ENCODE measurements around the gene UQCRQ. TPM values are rescaled to one million over a fixed set of nuclear protein-coding genes. Genes with fewer than 3 reads are reported as not detected.
A peak's percentile ranks its signal among the peaks of the same experiment; 100 is the strongest.

UQCRQ gene
- total RNA-seq, 4 donors from 2014 or later: 160 to 232 (median 193) TPM

DNA sequence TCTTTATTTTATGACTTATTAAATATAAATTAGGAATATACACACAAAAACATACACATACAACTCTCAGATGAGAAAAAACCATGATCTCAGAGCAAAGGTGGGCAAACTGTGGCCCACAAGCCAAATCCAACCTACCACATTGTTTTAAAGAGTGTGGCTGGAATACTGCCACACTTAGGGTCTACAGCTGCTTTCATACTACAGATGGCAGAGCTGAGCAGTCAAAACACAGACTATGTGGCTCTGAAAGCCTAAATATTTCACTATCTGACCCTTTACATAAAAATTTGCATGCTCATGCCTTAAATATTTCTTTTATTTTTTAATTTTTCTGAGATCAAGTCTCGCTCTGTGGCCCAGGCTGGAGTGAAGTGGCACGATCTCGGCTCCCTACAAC lies 35.3 kb downstream of the UQCRQ start:
- TF ChIP-seq, protein P1, sequence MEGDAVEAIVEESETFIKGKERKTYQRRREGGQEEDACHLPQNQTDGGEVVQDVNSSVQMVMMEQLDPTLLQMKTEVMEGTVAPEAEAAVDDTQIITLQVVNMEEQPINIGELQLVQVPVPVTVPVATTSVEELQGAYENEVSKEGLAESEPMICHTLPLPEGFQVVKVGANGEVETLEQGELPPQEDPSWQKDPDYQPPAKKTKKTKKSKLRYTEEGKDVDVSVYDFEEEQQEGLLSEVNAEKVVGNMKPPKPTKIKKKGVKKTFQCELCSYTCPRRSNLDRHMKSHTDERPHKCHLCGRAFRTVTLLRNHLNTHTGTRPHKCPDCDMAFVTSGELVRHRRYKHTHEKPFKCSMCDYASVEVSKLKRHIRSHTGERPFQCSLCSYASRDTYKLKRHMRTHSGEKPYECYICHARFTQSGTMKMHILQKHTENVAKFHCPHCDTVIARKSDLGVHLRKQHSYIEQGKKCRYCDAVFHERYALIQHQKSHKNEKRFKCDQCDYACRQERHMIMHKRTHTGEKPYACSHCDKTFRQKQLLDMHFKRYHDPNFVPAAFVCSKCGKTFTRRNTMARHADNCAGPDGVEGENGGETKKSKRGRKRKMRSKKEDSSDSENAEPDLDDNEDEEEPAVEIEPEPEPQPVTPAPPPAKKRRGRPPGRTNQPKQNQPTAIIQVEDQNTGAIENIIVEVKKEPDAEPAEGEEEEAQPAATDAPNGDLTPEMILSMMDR (IDR thresholded peaks at IDR 0.05): no peak
- no peak for TF ChIP-seq POLR2A (IDR thresholded peaks at IDR 0.05)
- 96 to 97% methylated on average over 3 of the region's 3 CpGs for WGBS, 2 donors
- Histone ChIP-seq H3K9me3 (no peaks in the 10 kb centered on the region), H3K27me3 (no peaks in the 10 kb centered on the region), H3K4me1 (no peaks in the 10 kb centered on the region), H3K4me3 (no peak overlapping the region), H3K36me3 (peaks cover 5 to 75% (median 35%) of the 10 kb centered on the region in 3 donors), H3K27ac (no peak overlapping the region)
- intact Hi-C loops (cut with DNase I): no loop called here
- no peak for DNase-seq

DNA sequence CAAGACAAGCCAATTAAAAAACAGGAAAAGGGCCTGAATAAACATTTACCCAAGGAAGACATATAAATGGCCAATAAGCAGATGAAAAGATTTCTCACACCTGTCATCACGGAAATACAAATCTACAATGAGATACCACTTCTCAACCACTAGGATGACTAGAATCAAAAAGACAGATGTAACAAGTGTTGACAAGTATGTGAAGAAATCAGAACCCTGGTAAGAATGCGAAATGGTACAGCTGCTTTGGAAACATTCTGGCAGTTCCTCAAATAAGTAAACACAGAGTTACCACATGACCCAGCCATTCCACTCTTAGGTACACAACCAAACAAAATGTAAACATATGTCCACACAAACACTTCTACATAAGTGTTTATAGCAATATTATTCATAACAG lies 39.5 kb downstream of the UQCRQ start:
- intact Hi-C loops (cut with DNase I): no loop called here
- Histone ChIP-seq H3K27ac (no peak overlapping the region), H3K27me3 (no peaks in the 10 kb centered on the region), H3K4me1 (no peaks in the 10 kb centered on the region), H3K4me3 (no peak overlapping the region), H3K36me3 (peaks cover 0 to 71% (median 14%) of the 10 kb centered on the region in 3 donors), H3K9me3 (no peaks in the 10 kb centered on the region)
- WGBS, 2 donors: 48 to 62% methylated on average over 2 of the region's 2 CpGs
- TF ChIP-seq, protein P1 (IDR thresholded peaks at IDR 0.05): peak in 1 of 6 experiments; percentile 41
- no peak for TF ChIP-seq POLR2A (IDR thresholded peaks at IDR 0.05)
- no peak for DNase-seq

DNA sequence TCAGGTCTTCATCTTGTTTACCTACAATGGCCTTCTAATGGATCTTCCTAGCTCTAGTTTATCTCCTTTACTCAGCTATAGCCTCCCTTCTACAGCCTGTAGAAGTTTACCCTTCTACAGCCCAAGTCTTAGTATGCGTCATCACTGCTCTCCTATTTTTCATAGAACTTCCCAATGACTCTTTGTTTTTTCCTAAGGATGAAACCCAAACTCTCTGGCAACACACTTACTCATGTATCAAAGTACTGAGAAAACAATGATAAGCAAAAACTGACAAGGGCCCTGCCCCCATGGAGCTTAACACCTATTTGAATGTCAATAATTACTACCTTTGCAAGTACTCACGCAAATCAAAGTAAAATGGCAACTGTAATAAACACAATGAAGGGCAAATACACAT lies 40.7 kb downstream of the UQCRQ start:
- Histone ChIP-seq H3K36me3 (peaks cover 0 to 71% (median 11%) of the 10 kb centered on the region in 3 donors), H3K27me3 (no peaks in the 10 kb centered on the region), H3K9me3 (no peaks in the 10 kb centered on the region), H3K4me3 (no peak overlapping the region), H3K4me1 (no peaks in the 10 kb centered on the region), H3K27ac (no peak overlapping the region)
- WGBS, 2 donors: 89 to 100% methylated on average over 2 of the region's 2 CpGs
- no peak for TF ChIP-seq POLR2A (IDR thresholded peaks at IDR 0.05)
- TF ChIP-seq, protein P1 (IDR thresholded peaks at IDR 0.05): no peak
- intact Hi-C loops (cut with DNase I): no loop called here
- DNase-seq: no peak

DNA sequence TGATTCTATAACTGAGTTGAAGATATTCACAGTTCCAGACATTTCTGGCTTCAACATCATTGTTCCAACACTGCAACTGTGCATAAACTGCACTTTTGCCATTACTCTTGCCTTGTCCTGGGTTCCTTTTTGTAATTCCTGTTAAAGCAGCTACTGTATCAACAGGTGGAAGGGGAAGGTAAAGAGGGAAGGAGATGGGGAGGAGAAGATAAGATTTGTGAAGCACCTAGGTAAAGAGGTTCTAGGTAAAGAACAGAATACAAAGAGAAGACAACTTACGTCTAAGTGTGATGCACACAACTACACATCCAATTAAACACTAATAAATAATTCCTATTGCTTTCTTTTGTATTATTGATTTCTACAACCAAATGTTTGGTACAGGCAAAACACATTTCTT lies 43.3 kb downstream of the UQCRQ start:
- Histone ChIP-seq H3K36me3 (peaks cover 0 to 72% (median 3%) of the 10 kb centered on the region in 3 donors), H3K4me1 (no peaks in the 10 kb centered on the region), H3K27me3 (no peaks in the 10 kb centered on the region), H3K4me3 (no peak overlapping the region), H3K27ac (no peak overlapping the region), H3K9me3 (no peaks in the 10 kb centered on the region)
- no peak for DNase-seq
- TF ChIP-seq, protein P1 (IDR thresholded peaks at IDR 0.05): no peak
- TF ChIP-seq POLR2A (IDR thresholded peaks at IDR 0.05): no peak
- intact Hi-C loops (cut with DNase I): no loop called here
- 82 to 96% methylated on average over 1 of the region's 1 CpG for WGBS, 2 donors

DNA sequence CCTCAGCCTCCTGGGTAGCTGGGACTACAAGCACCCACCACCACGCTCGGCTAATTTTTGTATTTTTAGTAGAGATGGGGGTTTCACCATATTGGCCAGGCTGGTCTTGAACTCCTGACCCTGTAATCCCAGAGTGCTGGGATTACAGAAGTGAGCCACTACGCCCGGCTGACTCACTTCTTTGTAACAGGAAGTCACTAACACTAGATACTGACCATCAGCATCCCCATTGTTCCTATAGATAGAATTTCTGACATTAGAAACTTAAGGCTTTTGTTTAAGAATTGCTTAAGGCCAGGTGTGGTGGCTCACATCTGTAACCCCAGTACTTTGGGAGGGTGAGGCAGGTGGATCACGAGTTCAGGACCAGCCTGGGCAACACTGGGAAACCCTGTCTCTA lies 49.2 kb downstream of the UQCRQ start:
- no peak overlapping the region for H3K4me3 ChIP-seq
- H3K36me3 ChIP-seq: peaks cover 3 to 90% (median 5%) of the 10 kb centered on the region in 3 donors
- WGBS, 2 donors: 76 to 93% methylated on average over 3 to 5 of the region's 5 CpGs
- no peaks in the 10 kb centered on the region for H3K27me3 ChIP-seq
- H3K27ac ChIP-seq: no peak overlapping the region
- no peaks in the 10 kb centered on the region for H3K9me3 ChIP-seq
- no peak for DNase-seq
- intact Hi-C loops (cut with DNase I): no loop called here
- no peaks in the 10 kb centered on the region for H3K4me1 ChIP-seq
- no peak for TF ChIP-seq POLR2A (IDR thresholded peaks at IDR 0.05)
- TF ChIP-seq, protein P1 (IDR thresholded peaks at IDR 0.05): no peak

All from esophagus squamous epithelium (tissue), 5 donors.